Esophagus muscularis mucosa (tissue), 4 donors: ENCODE data around the gene HERC4. TPM values are rescaled to one million over a fixed set of nuclear protein-coding genes. Genes with fewer than 3 reads are reported as not detected.
"Not testable (repeated sequence)": the region's sequence is repeated elsewhere in the genome, so short reads cannot be mapped to it uniquely, and the experiment has no call there.

Source experiments
- DNase-seq: peaks from one replicate; pipeline ENCODE4 v3.0.0-alpha.2; 2017; ENCODE audit errors: extremely low spot score
- H3K27ac ChIP-seq, 4 donors: fragments of 200-600 bp; sonication (generic); replicated peaks in 1 of 4; 1 replicate in 3 of 4; 2 replicates in 1 of 4; pipeline ENCODE4 v1.5.1; 2016 to 2019; ENCODE audit warnings: mild to moderate bottlenecking in 1 of 4
- H3K27me3 ChIP-seq, 4 donors: fragments of 200-600 bp; sonication (generic); one replicate each; pipeline versions ENCODE4 v1.5.1 to v1.6.0; 2016 to 2019
- H3K36me3 ChIP-seq, 4 donors: fragments of 200-600 bp; sonication (generic); one replicate each; pipeline ENCODE4 v1.5.1; 2016 to 2019
- H3K4me1 ChIP-seq, 4 donors: fragments of 200-600 bp; sonication (generic); one replicate each; pipeline ENCODE4 v1.5.1; 2016 to 2019
- H3K4me3 ChIP-seq, 4 donors: fragments of 200-600 bp; sonication (generic); 1 replicate in 2 of 4; 2 replicates in 2 of 4; pipeline ENCODE4 v1.5.1; 2016 to 2019; ENCODE audit warnings: mild to moderate bottlenecking in 4 of 4, moderate library complexity in 1 of 4
- H3K9me3 ChIP-seq, 4 donors: fragments of 200-600 bp; sonication (generic); 1 replicate in 3 of 4; 2 replicates in 1 of 4; pipeline ENCODE4 v1.5.1; 2016 to 2019
- CTCF ChIP-seq, 3 experiments: fragments of 200-600 bp in 2 of 3; fragments of 450-650 bp in 1 of 3; sonication (generic) in 2 of 3; IDR thresholded peaks; one replicate each; pipeline ENCODE4 v1.5.1; 2017 to 2019; ENCODE audit warnings: antibody characterized with exemption in 3 of 3, mild to moderate bottlenecking in 2 of 3, moderate library complexity in 1 of 3
- EP300 ChIP-seq: sonication (generic); formaldehyde crosslinking; IDR thresholded peaks from one replicate; pipeline ENCODE4 v1.6.1; 2017; ENCODE audit warnings: antibody characterized with exemption
- POLR2A ChIP-seq: fragments of 450-650 bp; IDR thresholded peaks from one replicate; pipeline ENCODE4 v1.6.1; 2017; ENCODE audit warnings: antibody characterized with exemption, moderate library complexity, mild to moderate bottlenecking, low read depth
- POLR2AphosphoS5 ChIP-seq, 2 donors: sonication (generic); formaldehyde crosslinking; IDR thresholded peaks; one replicate each; pipeline ENCODE4 v1.6.1; 2017; ENCODE audit warnings: antibody characterized with exemption in 2 of 2
- WGBS: methylation state at CpG from one replicate; pipeline ENCODE4 v1.1.5; 2018; 5-methylcytosine and 5-hydroxymethylcytosine counted together
- intact Hi-C: fragments of 100-400 bp; cut with DNase I; formaldehyde crosslinking; loops from one replicate; pipeline ENCODE4 v1.15.1; 2023
- total RNA-seq, 4 donors: library from RNA; depleted of rRNA; stranded (reverse); fragments of >200 nt; gene quantifications; one replicate each; pipeline versions ENCODE4 v1.1.0 to v1.2.1, GENCODE V29; 2016

Gene HERC4
- total RNA-seq, 4 donors from 2014 or later, result 24.9 to 42.4 (median 30.1) TPM

GRCh38 chr10:68077026-68077425 lies 1.9 kb upstream of the HERC4 start:
- Histone ChIP-seq H3K27me3 (no peaks in the 10 kb centered on the region), H3K4me3 (no peak overlapping the region), H3K36me3 (no peaks in the 10 kb centered on the region), H3K4me1 (peaks cover 8 to 26% (median 24%) of the 10 kb centered on the region in 4 donors), H3K9me3 (no peaks in the 10 kb centered on the region), H3K27ac (no peak overlapping the region)
- intact Hi-C loops, result loop anchor here (10.0 kb wide), 1 partner anchor 222 kb away; no protein-coding TSS in a partner anchor
- WGBS, result 99% methylated on average over 5 of the region's 5 CpGs
- TF ChIP-seq POLR2AphosphoS5 (IDR thresholded peaks at IDR 0.05) (no peak), CTCF (IDR thresholded peaks at IDR 0.05) (no peak), EP300 (no peak), POLR2A (no peak)
- DNase-seq, result no peak

GRCh38 chr10:68076081-68076480 lies 998 bp upstream of the HERC4 start:
- H3K4me1 ChIP-seq, result peaks cover 16 to 36% (median 33%) of the 10 kb centered on the region in 4 donors
- not testable (repeated sequence) for H3K27me3 ChIP-seq, H3K36me3 ChIP-seq, DNase-seq, H3K27ac ChIP-seq, H3K9me3 ChIP-seq, H3K4me3 ChIP-seq
- 94% methylated on average over 15 of the region's 15 CpGs for WGBS
- intact Hi-C loops, result loop anchor here (10.0 kb wide), 1 partner anchor 221 kb away; no protein-coding TSS in a partner anchor

- H3K36me3 ChIP-seq, result no peaks in the 10 kb centered on the region
- WGBS, result 29% methylated on average over 3 of the region's 3 CpGs
- no peaks in the 10 kb centered on the region for H3K27me3 ChIP-seq
- peak overlapping the region; percentile 94 to 99 (median 99) for H3K27ac ChIP-seq
- no peaks in the 10 kb centered on the region for H3K9me3 ChIP-seq
- peaks cover 16 to 40% (median 37%) of the 10 kb centered on the region in 4 donors for H3K4me1 ChIP-seq
- intact Hi-C loops, result loop anchor here (10.0 kb wide), 1 partner anchor 221 kb away; no protein-coding TSS in a partner anchor
- peak overlapping the region; percentile 74 to 95 (median 90) for H3K4me3 ChIP-seq
- TF ChIP-seq EP300 (no peak), CTCF (IDR thresholded peaks at IDR 0.05) (no peak), POLR2AphosphoS5 (IDR thresholded peaks at IDR 0.05) (no peak), POLR2A (no peak)
- no peak for DNase-seq
These were observed 494 bp upstream of the HERC4 start for GRCh38 chr10:68075550-68076004.

- intact Hi-C loops, result loop anchor here (10.0 kb wide), 1 partner anchor 219 kb away; no protein-coding TSS in a partner anchor
- WGBS, result 2% methylated on average over 18 of the region's 27 CpGs
- Histone ChIP-seq H3K27me3 (no peaks in the 10 kb centered on the region), H3K36me3 (peaks cover 0 to 11% (median 6%) of the 10 kb centered on the region in 4 donors), H3K9me3 (no peaks in the 10 kb centered on the region), H3K4me1 (peaks cover 16 to 41% (median 38%) of the 10 kb centered on the region in 4 donors), H3K4me3 (peak overlapping the region; percentile 74 to 95 (median 90)), H3K27ac (peak overlapping the region; percentile 94 to 99 (median 99))
- DNase-seq, result no peak
- TF ChIP-seq EP300, result no peak
- TF ChIP-seq CTCF (IDR thresholded peaks at IDR 0.05), result no peak
- no peak for TF ChIP-seq POLR2AphosphoS5 (IDR thresholded peaks at IDR 0.05)
- TF ChIP-seq POLR2A, result no peak
These were observed 880 bp downstream of the HERC4 start for GRCh38 chr10:68074031-68074774.

- DNase-seq, result no peak
- 11% methylated on average over 3 of the region's 3 CpGs for WGBS
- H3K4me3 ChIP-seq, result peak overlapping the region; percentile 74 to 95 (median 90)
- no peaks in the 10 kb centered on the region for H3K9me3 ChIP-seq
- peak overlapping the region; percentile 94 to 99 (median 99) for H3K27ac ChIP-seq
- no peaks in the 10 kb centered on the region for H3K27me3 ChIP-seq
- H3K36me3 ChIP-seq, result peaks cover 0 to 11% (median 6%) of the 10 kb centered on the region in 4 donors
- H3K4me1 ChIP-seq, result peaks cover 16 to 41% (median 38%) of the 10 kb centered on the region in 4 donors
- TF ChIP-seq EP300 (no peak), CTCF (IDR thresholded peaks at IDR 0.05) (no peak), POLR2AphosphoS5 (IDR thresholded peaks at IDR 0.05) (no peak), POLR2A (no peak)
- intact Hi-C loops, result loop anchor here (10.0 kb wide), 1 partner anchor 219 kb away; no protein-coding TSS in a partner anchor
These were observed 1.5 kb downstream of the HERC4 start for GRCh38 chr10:68073631-68074030.
